Measurements from ENCODE around the gene MAP1LC3B. TPM values are rescaled to one million over a fixed set of nuclear protein-coding genes. Genes with fewer than 3 reads are reported as not detected.

The MAP1LC3B gene
- total RNA-seq, 1 donor = 26.4 TPM

GRCh38 chr16:87425941-87426340 lies 33.8 kb downstream of the MAP1LC3B start:
- DNase-seq (ENCODE audit: low read depth in 2 of 3, low spot score in 2 of 3) = no peak

- no peak for DNase-seq (ENCODE audit: low read depth in 2 of 3, low spot score in 2 of 3)
These were observed 34.5 kb downstream of the MAP1LC3B start for GRCh38 chr16:87426423-87427215.

- DNase-seq (ENCODE audit: low read depth in 2 of 3, low spot score in 2 of 3) = no peak
These were observed 39.8 kb downstream of the MAP1LC3B start for GRCh38 chr16:87431926-87432325.

GRCh38 chr16:87432330-87432915 lies 40.3 kb downstream of the MAP1LC3B start:
- no peak for DNase-seq (ENCODE audit: low read depth in 2 of 3, low spot score in 2 of 3)

- DNase-seq (ENCODE audit: low read depth in 2 of 3, low spot score in 2 of 3) = no peak
These were observed 42.1 kb downstream of the MAP1LC3B start for GRCh38 chr16:87434146-87434667.

DNA sequence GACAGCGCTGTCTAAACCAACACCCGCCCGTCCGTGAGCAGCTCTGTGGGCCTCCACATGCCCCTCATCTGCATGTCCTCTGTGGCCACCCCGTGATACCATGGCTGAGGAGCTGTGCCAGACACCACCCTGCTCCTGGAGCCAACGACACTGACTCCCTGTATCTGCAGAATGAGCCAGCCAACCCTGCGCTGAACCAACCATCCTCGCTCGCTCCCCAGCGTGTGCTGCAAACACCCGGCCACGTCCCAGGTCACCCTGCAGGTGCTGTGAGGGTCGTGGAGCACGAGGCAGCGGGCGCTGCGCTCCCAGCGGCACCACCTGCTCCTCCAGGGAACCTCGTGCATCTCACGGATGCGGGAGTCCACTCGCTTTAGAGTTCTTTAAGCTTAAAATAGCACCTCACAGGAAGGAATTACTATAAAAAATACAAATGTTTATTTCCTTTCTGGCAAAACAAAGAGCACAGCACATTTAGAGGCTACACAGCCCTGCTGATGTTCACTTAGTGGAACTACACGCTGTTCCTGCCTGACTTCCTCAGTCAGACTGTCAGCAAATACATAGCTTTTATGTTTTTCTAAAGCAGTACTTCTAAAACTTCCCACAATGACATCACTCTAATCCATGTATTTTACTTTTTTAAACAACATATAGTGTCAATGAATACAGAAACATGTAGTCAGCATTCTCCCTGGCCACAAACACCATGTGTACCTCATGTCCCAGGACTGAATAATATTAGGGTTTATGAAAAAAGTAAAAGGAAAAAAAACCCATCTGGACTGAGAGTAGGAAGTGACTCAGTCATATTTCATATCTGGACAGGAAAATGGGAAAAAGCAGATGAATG lies 43.5 kb downstream of the MAP1LC3B start:
- peak in 1 of 3 donors; percentile 20 for DNase-seq (ENCODE audit: low read depth in 2 of 3, low spot score in 2 of 3)

- DNase-seq (ENCODE audit: low read depth in 2 of 3, low spot score in 2 of 3) = no peak
These were observed 44.4 kb downstream of the MAP1LC3B start for GRCh38 chr16:87436225-87437172.

GRCh38 chr16:87437327-87437726 lies 45.2 kb downstream of the MAP1LC3B start:
- DNase-seq (ENCODE audit: low read depth in 2 of 3, low spot score in 2 of 3) = no peak

DNA sequence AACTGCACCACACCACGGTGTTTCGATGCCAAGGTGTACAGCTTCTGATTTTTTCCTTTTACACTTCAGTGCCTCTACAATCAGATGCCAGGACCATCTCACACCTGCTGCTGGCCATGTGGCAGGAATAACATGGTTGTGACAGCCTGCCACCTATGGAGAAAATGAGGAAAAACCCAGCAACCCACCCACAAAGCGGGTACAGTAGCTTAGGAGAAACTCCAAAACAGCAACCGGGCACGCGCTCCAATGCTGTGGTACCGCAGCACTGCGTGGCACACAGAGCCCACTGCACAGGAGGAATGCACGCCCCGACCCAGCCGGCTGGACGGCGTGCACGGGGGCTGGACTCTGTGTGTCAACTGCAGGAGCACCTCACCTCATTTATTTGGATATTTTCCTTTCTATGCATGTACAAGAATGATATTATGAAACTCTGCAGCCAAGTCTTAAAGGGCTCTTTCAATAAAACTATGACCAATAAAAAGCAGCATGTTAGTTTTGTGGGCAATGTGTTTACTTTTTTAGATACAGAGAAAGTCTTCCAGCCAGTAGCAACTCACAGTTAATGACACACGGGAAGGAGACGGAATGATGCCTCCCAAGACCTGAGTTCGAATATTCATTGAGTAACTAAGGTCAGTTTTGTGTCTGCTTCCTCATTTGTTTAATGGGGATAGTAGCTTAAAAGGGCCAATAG lies 45.9 kb downstream of the MAP1LC3B start:
- no peak for DNase-seq (ENCODE audit: low read depth in 2 of 3, low spot score in 2 of 3)

DNA sequence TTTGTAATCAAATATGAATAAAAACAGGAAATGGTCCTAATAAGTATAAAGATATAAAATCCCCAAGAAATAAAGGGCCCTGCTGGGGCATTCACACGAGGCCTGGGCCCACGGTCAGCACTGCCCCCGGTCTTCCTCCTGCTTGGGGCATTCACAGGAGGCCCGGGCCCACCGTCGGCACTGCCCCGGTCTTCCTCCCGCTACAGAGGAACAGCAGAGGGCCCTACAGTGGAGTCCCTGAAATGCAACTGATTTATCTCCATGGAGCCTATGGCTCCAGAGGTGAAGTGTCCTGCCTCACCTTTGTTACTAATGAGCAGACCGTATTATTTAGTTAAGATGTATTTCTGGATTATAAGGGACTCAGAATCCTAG lies 46.5 kb downstream of the MAP1LC3B start:
- no peak for DNase-seq (ENCODE audit: low read depth in 2 of 3, low spot score in 2 of 3)

DNA sequence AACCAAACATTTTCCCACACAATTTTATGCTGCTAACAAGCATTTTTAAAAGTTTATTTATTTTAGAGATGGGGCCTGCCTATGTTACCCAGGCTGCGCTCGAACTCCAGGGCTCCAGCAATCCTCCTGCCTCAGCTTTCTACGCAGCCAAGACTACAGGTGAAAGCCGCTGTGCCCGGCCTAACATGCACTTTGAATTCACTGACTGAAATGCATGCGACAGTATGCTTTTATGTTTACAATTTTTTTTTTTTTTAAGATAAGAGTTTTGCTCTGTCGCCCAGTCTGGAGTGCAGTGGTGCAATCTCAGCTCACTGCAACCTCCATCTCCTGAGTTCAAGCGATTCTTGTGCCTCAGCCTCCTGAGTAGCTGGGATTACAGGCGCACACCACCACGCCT lies 47.8 kb downstream of the MAP1LC3B start:
- DNase-seq (ENCODE audit: low read depth in 2 of 3, low spot score in 2 of 3) = no peak

- no peak for DNase-seq (ENCODE audit: low read depth in 2 of 3, low spot score in 2 of 3)
These were observed 49.9 kb downstream of the MAP1LC3B start for GRCh38 chr16:87441886-87442580.

DNA sequence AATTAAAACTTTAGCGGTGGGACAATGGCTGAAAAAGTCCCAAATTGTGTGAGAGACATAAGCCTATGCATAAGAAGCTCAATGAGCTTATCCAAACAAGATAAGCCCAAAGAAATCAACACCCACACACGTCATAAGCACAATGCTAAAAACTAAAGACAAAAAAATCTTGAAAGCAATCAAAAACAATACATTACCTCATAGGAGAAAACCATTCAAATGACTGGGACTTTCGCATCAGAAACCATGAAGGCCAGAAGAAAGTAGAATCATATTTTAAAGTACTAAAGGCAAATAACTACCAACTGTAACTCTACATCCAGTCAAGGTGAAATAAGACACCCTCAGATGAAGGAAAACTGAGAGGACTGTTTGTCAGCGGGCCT lies 50.4 kb downstream of the MAP1LC3B start:
- DNase-seq (ENCODE audit: low read depth in 2 of 3, low spot score in 2 of 3) = no peak

- DNase-seq (ENCODE audit: low read depth in 2 of 3, low spot score in 2 of 3) = no peak
These were observed 50.9 kb downstream of the MAP1LC3B start for GRCh38 chr16:87443016-87443415.

GRCh38 chr16:87443964-87444363 lies 51.8 kb downstream of the MAP1LC3B start:
- DNase-seq (ENCODE audit: low read depth in 2 of 3, low spot score in 2 of 3) = no peak

- DNase-seq (ENCODE audit: low read depth in 2 of 3, low spot score in 2 of 3) = no peak
These were observed 53.4 kb downstream of the MAP1LC3B start for GRCh38 chr16:87445486-87445885.

DNA sequence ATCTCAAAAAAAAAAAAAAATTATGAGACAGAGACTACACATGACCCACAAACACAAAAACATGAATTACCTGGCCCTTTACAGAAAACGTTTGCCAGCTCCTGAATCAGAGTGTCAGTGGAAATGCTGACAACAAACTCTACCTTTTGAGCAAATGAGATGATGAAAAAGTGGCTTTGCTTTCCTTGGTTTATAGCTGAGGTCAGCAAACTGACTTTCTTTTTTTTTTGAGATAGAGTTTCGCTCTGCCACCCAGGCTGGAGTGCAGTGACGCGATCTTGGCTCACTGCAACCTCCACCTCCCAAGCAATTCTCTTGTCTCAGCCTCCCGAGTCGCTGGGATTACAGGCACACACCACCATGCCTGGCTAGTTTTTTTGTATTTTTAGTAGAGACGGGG lies 54.3 kb downstream of the MAP1LC3B start:
- no peak for DNase-seq (ENCODE audit: low read depth in 2 of 3, low spot score in 2 of 3)

DNA sequence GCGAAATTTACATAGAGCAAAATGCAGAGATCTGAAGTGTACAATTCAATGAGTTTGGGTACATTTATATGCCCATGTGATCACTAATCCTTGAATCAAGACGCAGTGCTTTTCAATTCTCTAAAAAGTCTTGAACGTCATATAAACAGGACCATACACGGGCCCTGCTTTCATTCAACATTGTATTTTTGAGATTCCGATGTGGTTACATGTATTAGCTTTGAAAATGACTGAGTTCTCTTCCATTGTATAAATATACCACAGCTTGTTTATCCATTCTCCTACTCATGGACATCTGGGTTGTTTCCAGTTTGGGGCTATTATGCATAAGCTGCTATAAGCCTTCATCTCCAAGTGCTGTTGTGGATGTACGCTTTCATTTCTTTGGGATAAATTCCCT lies 55.2 kb downstream of the MAP1LC3B start:
- DNase-seq (ENCODE audit: low read depth in 2 of 3, low spot score in 2 of 3) = no peak

GRCh38 chr16:87448866-87449265 lies 56.7 kb downstream of the MAP1LC3B start:
- DNase-seq (ENCODE audit: low read depth in 2 of 3, low spot score in 2 of 3) = no peak
